Measurements from ENCODE around the gene FBXO28.
"Not testable (repeated sequence)": the region's sequence is repeated elsewhere in the genome, so short reads cannot be mapped to it uniquely, and the experiment has no call there.

Gene FBXO28, protein sequence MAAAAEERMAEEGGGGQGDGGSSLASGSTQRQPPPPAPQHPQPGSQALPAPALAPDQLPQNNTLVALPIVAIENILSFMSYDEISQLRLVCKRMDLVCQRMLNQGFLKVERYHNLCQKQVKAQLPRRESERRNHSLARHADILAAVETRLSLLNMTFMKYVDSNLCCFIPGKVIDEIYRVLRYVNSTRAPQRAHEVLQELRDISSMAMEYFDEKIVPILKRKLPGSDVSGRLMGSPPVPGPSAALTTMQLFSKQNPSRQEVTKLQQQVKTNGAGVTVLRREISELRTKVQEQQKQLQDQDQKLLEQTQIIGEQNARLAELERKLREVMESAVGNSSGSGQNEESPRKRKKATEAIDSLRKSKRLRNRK

DNA sequence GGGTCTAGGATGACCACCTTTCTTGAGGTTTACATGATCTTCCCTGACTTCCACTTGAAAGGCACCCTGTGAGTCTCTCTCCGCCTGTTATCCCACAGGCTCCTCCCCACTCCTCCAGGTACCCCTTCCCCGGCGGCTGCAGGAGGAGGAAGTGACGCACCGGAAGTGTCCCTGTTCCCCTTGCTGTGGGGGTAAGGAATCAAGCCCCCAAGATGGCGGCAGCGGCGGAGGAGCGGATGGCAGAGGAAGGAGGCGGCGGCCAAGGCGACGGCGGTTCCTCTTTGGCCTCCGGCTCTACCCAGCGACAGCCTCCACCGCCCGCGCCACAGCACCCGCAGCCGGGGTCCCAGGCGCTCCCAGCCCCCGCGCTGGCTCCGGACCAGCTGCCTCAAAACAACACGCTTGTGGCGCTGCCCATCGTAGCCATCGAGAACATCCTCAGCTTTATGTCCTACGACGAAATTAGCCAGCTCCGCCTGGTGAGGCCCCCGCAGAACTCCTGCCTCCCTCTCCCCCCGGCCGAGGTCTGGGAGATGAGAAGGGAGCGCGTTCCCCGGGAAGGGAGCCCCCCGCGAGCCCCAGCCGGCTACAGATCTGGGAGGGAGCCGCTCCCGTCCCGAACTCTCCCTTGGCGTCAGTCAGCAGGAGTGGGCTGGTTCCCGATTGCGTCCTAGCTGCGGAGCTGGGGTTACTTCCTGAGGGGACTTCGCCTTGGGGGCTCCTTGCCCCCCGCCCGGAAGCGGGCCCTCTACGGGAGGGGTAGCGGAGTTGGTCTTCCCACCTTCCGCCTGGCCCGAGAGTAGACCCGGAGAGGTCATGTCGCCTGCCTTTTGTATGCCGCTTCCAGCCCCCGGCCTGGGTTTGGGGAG, at the start of gene FBXO28:
TSS of gene FBXO28 (plus strand) at position 194 of the 869 bp plus-strand sequence. CDS start at position 213, 19 bp downstream.
- DNase-seq = peak; percentile 90

GRCh38 chr1:224064150-224064549, 49.8 kb upstream of the FBXO28 start:
- no peak for DNase-seq

GRCh38 chr1:224065455-224065854, 48.5 kb upstream of the FBXO28 start:
- no peak for DNase-seq

GRCh38 chr1:224067207-224067606, 46.7 kb upstream of the FBXO28 start:
- DNase-seq = no peak

GRCh38 chr1:224067621-224068457, 46.1 kb upstream of the FBXO28 start:
- DNase-seq = no peak

GRCh38 chr1:224068458-224069072, 45.3 kb upstream of the FBXO28 start:
- no peak for DNase-seq

GRCh38 chr1:224069138-224069537, 44.8 kb upstream of the FBXO28 start:
- no peak for DNase-seq

- no peak for DNase-seq
Observed at GRCh38 chr1:224070521-224070920, 43.4 kb upstream of the FBXO28 start.

DNA sequence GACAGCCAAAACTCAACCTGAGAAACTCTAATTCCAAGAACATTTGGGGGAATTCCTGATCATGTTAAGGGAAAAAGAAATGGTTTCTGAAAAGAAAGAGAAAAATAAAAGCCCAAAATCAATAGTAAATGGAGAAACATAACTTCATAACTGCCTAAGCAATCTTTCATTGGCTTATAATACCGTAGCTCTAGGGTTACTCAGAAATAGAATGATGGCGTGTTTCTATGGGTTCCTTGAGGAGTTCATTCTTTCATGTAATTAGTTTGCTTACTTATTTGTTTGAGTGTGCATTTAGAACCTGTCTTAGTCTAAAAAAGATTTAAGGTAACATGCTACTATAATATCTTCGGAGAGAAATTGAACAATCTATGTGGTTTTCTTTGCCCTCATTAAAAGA, 37.5 kb upstream of the FBXO28 start:
- DNase-seq = no peak

DNA sequence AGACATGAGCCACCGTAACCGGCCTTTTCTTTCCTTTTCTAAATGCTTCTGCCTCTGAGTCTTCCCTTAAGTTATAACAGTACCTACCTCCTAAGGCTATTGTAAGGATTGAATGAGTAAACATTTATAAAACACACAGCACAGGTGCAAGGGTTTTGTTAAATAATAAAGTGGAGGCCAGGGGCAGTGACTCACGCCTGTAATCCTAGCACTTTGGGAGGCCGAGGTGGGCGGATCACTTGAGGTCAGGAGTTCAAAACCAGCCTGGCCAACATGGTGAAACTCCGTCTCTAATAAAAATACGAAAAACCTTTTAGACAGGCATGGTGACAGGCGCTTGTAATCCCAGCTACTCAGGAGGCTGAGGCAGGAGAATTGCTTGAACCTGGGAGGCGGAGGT, 34.3 kb upstream of the FBXO28 start:
- DNase-seq = not testable (repeated sequence)

DNA sequence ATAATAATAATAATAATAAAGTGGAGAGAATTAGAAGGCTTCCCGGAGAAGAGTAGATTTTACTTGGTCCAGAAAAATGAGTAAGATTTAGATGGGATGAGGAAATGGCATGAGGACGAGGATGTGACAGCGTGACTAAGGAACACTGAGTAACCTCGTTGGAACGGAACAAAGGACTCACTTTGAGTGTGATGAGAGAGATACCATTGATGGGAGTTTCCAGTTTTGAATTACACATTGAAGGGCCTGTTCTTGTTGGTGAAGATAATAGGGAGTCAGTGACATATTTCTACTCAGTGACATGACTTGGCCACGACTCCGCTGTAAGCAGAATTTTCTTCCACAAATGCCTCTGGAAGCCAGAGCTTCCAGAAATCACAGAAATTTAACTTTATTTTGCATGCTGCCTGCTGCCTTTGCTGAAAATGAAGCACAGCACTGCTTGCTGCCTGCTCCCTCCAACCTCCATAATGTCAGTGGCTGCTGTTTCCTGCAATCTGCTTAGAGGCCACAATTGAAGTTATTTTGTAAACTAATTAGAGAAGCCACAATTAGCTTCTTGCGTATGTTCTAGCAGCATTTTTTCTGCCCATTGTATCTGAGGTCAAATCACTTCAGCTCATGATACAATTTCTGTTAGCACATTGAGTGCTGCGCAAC, 33.7 kb upstream of the FBXO28 start:
- DNase-seq = no peak

DNA sequence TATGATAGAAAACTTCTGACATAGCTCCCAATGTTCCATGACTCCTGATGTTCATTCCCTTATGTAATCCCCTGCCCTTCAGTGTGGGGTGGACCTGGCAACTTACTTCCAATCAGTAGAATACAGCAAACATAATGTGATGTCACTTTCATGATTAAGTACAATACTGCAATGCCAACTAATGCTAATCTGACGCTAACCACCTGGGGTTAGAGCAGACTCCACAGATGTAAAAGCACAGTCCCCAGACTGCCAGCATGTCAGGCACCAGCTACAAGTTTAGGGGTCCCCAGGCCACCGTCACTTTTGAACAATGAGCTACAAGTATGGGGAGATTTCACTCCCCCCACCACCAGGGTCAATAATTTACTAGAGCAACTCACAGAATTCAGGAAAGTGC, 32.3 kb upstream of the FBXO28 start:
- no peak for DNase-seq

- DNase-seq = no peak
Observed at GRCh38 chr1:224082146-224082545, 31.8 kb upstream of the FBXO28 start.

DNA sequence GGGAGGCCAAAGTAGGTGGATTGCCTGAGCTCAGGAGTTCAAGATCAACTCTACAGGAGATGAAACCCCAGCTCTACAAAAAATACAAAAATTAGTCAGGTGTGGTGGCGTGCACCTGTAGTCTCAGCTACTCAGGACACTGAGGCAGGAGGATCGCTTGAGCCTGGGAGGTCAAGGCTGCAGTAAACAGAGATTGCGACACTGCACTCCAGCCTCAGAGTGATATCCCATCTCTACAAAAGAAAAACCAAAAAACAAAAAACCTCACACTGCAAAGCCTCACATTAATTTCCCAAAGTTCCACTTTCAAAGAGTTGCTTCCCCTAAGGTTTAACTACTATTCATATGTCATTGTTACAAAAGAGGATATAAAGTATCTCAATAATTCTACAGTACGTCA, 29.0 kb upstream of the FBXO28 start:
- no peak for DNase-seq

DNA sequence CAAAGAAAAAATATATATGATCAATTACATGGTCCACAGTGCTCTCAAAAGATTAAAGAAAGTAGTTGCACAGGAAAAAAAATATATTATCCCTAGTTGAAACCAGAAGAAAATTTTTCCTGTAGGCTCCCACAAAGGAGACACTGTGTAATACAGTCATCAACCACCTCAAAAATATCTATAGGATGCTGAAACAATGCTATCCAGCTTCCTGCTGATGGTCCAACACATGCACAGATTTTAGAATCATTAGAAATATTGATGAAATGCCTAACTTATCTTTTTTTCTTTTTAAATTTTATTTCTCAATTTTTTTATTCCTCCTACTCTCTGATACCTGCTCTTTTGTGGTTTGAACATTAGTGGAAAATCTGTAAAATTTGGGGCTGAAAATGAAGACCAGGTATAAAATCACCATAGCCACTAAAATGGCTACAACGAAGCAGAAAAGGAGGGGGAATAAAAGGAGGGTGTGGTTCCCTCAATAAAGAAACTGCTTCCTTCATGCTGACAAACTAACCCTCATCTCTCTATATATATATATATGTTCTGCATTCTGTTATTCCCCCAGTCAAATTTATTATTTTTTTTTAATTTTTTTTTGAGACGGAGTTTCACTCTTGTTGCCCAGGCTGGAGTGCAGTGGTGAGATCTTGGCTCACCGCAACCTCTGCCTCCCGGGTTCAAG, 28.3 kb upstream of the FBXO28 start:
- DNase-seq = no peak

- DNase-seq = no peak
Observed at GRCh38 chr1:224087286-224087794, 26.6 kb upstream of the FBXO28 start.

- no peak for DNase-seq
Observed at GRCh38 chr1:224089583-224089982, 24.3 kb upstream of the FBXO28 start.

GRCh38 chr1:224090116-224090515, 23.8 kb upstream of the FBXO28 start:
- DNase-seq = no peak

DNA sequence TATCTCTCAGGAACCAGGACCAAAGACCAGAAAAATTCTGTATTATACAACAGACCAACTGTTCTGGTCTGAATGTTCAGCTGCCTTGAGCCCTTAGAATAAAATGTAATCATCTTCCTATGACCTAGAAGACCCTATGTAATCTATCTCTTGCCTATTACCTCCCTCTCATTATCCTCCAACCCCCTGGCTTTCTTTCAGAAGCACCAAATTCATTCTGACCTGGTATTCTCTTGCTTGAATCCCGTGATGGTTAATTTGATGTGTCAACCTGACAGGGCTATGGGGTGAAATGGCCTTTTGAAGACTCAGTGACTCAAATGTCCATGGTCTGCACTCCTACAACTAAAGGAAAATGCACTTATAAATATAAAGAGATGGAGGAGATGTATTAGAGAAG, 21.8 kb upstream of the FBXO28 start:
- no peak for DNase-seq

DNA sequence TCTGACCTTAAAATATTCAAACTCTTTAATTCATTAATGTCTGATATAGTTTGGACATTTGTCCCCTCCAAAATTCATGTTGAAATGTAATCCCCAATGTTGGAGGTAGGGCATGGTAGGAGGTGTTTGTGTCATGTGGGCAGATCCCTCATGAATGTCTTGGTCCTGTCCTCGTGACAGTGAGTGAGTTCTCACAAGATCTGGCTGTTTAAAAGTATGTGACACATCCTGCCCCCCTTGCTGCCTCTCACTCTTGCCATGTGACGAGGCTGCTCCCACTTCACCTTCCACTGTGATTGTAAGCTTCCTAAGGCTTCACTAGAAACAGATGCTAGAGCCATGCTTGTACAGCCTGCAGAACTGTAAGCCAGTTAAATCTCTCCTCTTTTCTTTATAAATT, 21.3 kb upstream of the FBXO28 start:
- no peak for DNase-seq

DNA sequence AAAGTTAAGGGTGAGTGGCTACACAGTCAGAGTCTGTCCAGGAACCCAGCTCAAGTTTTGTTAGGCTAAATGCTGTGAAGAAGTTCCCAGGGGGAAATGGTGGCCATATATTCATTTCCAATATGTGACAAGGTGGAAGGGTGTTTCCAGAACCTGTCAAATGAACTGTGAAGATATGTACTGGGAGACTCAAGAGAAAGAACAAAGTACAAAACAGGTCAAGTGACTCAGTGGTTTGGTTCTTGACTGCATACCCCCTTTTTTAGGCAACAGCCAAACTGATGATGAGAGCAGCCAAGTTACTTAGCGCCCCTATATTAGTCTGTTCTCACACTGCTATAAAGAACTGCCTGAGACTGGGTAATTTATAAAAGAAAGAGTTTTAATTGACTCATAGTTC, 18.6 kb upstream of the FBXO28 start:
- DNase-seq = no peak

All from NCI-H446 treated with DMSO at 0.1 percent for 48 hours (cell line).